ENCODE measurements around the gene HK3. TPM values are rescaled to one million over a fixed set of nuclear protein-coding genes. Genes with fewer than 3 reads are reported as not detected.

The HK3 gene
- total and polyA plus RNA-seq, 2 of the 8 experiments (the other 6 are each of a cell fraction or from before 2014, with no cell fraction given): not detected

DNA sequence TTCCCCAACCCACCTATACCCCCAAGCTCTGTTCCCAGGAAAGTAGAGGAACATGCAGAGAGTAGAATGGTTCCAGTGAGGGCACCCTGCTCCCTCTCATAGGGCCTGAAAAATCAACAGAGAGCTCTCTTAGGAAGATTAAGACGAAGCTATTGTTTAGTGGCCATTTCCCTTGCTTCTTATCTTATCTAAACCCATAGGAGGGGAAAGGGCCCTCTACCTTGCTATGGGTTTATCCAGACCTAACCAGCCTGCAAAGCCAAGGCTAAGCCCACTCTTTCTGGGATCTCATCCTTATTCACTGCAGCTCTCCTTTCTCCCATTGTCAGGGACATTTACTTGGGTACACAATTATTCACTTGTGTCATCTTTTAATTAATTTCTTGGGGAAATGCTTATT, 39.3 kb upstream of the HK3 start:
- no peaks in the 10 kb centered on the region for H3K79me1 ChIP-seq (ENCODE audit: low read depth, low read length)
- no peak overlapping the region for H2BK15ac ChIP-seq (ENCODE audit: low read length)
- no peak overlapping the region for H3K4me3 ChIP-seq (ENCODE audit: extremely low read depth in 1 of 4, insufficient read depth in 2 of 4, low read depth in 3 of 4, low read length in 4 of 4)
- peaks cover 0 to 7% (median 5%) of the 10 kb centered on the region in 4 experiments; a peak in 3 of 7 replicates for H3K4me1 ChIP-seq (replicated peaks in 1 of 4; ENCODE audit: control insufficient read depth in 3 of 4, insufficient read depth in 4 of 4, low read length in 3 of 4)
- H3K23ac ChIP-seq (ENCODE audit: insufficient read length): no peak overlapping the region
- no peak overlapping the region for H2BK12ac ChIP-seq (ENCODE audit: low read depth, low read length)
- H3K14ac ChIP-seq (ENCODE audit: insufficient read length): no peak overlapping the region
- H2BK120ac ChIP-seq (replicated peaks; ENCODE audit: low read depth, low read length): no peak overlapping the region
- H3K9me3 ChIP-seq (ENCODE audit: insufficient read depth in 2 of 2, low read depth in 1 of 2, low read length in 1 of 2): no peaks in the 10 kb centered on the region
- no peak overlapping the region for H3K4me2 ChIP-seq (ENCODE audit: insufficient read depth in 1 of 2, low read depth in 2 of 2, low read length in 2 of 2)
- H3K36me3 ChIP-seq (ENCODE audit: control insufficient read depth in 2 of 4, insufficient read depth in 4 of 4, low read length in 3 of 4): peaks cover 0 to 37% (median 5%) of the 10 kb centered on the region in 4 experiments; a peak in 5 of 8 replicates
- H3K18ac ChIP-seq (ENCODE audit: extremely low read depth, low read length): no peak overlapping the region
- no peak overlapping the region for H2BK20ac ChIP-seq (ENCODE audit: low read length)
- DNase-seq (ENCODE audit: low read depth in 1 of 2, low spot score in 2 of 2) (no peak), FAIRE-seq (no peak)
- peak overlapping the region; percentile 30 for H4K5ac ChIP-seq (ENCODE audit: insufficient read length, low read depth, low read length)
- no peak overlapping the region for H2BK5ac ChIP-seq (ENCODE audit: low read depth, low read length)
- H2AFZ ChIP-seq (ENCODE audit: low read length): no peak overlapping the region
- no peak overlapping the region for H4K8ac ChIP-seq (ENCODE audit: extremely low read depth, insufficient read depth, low read length)
- H4K20me1 ChIP-seq (replicated peaks in 1 of 2; ENCODE audit: control insufficient read depth in 1 of 2, insufficient read depth in 2 of 2, low read length in 2 of 2): no peaks in the 10 kb centered on the region
- no peak overlapping the region for H3K4ac ChIP-seq (replicated peaks; ENCODE audit: insufficient read length, low read depth, low read length)
- no peak overlapping the region for H3K27ac ChIP-seq (ENCODE audit: low read depth, low read length)
- H3K9ac ChIP-seq (replicated peaks in 1 of 4; ENCODE audit: extremely low read depth in 1 of 4, low read depth in 3 of 4, low read length in 3 of 4): no peak overlapping the region
- no peak overlapping the region for H4K91ac ChIP-seq (replicated peaks; ENCODE audit: insufficient read length, low read length)
- H3K56ac ChIP-seq (replicated peaks; ENCODE audit: insufficient read length, low read depth, low read length): no peak overlapping the region
- H3K27me3 ChIP-seq (replicated peaks in 1 of 4; ENCODE audit: control insufficient read depth in 3 of 4, extremely low read depth in 1 of 4, insufficient read depth in 3 of 4, low read length in 3 of 4): no peaks in the 10 kb centered on the region
- H3K23me2 ChIP-seq (ENCODE audit: low read depth, low read length): no peaks in the 10 kb centered on the region
- POLR2A ChIA-PET (ENCODE audit: partially characterized antibody): interaction anchor here (0.9 to 1.2 kb wide), 2 partner anchors 10 to 83 kb away, joined by 3 to 4 read pairs; no protein-coding TSS in a partner anchor
- CTCF ChIA-PET (ENCODE audit: partially characterized antibody): interaction anchor here (0.6 to 1.3 kb wide), 7 partner anchors 14 to 278 kb away, joined by 3 to 4 read pairs (median 3); no protein-coding TSS in a partner anchor
- no peak overlapping the region for H2AK5ac ChIP-seq (ENCODE audit: low read depth, low read length)
- no peaks in the 10 kb centered on the region for H3K79me2 ChIP-seq (ENCODE audit: control insufficient read depth in 1 of 2, insufficient read depth in 2 of 2, low read length in 2 of 2)
- 71% methylated on average over 1 of the region's 1 CpG; no CpG with 5 or more reads in 1 of the 2 experiments for WGBS, 2 experiments (ENCODE audit: extremely low coverage in 1 of 2, insufficient coverage in 1 of 2, insufficient read length in 1 of 2, insufficient replicate concordance in 2 of 2, low coverage in 1 of 2, low lambda C conversion rate in 2 of 2, missing lambda C conversion rate in 1 of 2)
- TF ChIP-seq EP300 (IDR thresholded peaks at IDR 0.05; ENCODE audit: borderline replicate concordance in 1 of 2, low read depth in 2 of 2, low read length in 2 of 2): no peak
- no peak for TF ChIP-seq PHF8 (conservative IDR thresholded peaks at IDR 0.05; ENCODE audit: low read depth, low read length)
- TF ChIP-seq TAF1 (IDR thresholded peaks at IDR 0.05; ENCODE audit: low read depth, low read length): no peak
- no peak for TF ChIP-seq ZNF274 (IDR thresholded peaks at IDR 0.05; ENCODE audit: borderline replicate concordance, extremely low read depth, low read length)
- no peak for TF ChIP-seq SUZ12 (IDR thresholded peaks at IDR 0.05; ENCODE audit: low read length)
- TF ChIP-seq POU5F1 (IDR thresholded peaks at IDR 0.05; ENCODE audit: low read depth, low read length): no peak

Data from H1 (cell line).